ENCODE results near the gene DAP. TPM values are rescaled to one million over a fixed set of nuclear protein-coding genes. Genes with fewer than 3 reads are reported as not detected.
"Not testable (repeated sequence)": the region's sequence is repeated elsewhere in the genome, so short reads cannot be mapped to it uniquely, and the experiment has no call there.

DAP gene
- total RNA-seq, 1 donor from 2014 or later, result 129 TPM

DNA sequence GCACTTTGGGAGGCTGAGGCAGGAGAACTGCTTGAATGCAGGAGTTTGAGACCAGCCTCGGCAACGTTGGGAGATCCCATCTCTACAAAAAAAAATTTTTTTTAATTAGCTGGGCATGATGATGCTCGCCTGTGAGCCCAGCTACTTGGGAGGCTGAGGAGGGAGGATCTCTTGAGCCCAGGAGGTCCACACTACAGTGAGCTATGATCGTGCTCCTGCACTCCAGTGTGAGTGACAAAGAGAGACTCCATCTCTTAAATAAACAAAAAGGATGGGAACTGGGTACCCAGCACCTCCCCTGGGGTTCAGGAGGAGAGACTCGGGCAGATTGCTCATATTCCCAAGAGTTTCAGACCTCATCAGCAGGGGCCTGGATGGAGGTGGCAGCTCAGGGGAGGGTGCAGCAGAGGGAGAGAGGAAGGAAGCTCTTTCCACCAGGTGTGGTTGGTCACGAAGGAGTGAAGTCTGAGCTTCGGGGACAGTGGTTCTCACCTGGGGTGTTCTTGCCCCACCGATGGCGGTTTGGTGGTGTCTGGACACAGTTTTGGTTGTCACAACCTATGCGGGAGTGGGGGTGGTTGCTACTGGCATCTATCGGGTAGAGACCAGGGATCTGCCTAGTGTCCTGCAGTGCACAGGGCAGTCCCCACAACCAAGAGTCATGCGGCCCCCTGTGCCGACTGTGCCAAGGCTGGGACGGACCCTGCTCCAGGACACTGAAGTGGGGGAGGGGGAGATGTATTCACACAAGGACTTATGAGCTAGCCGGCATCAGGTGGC lies 124.5 kb downstream of the DAP start:
- DNase-seq (ENCODE audit: low spot score), result no peak
- ATAC-seq, result no peak

DNA sequence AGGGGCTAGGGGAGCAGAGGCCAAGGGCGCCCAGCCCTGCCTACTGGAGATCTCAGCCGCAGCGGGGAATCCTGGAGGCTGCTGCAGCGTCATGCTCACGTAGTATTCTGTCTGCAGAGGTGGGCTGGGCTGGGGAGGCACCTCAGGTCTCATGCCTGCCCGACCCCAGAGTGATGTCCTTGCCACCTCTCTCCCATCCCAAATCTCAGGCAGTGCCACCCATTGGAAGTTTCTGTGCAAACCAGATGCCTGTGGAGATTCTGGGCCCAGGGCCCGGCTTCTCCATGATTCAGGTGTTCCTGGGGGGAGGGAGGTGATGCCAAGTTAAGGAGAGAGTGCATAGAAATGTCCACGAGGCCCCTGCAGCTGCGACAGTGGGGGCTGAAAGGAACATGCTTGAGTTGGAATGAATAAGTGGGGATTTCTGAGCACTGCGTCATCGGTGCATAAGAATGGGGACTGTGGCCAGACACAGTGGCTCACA lies 125.1 kb downstream of the DAP start:
- ATAC-seq (no peak), DNase-seq (ENCODE audit: low spot score) (no peak)

DNA sequence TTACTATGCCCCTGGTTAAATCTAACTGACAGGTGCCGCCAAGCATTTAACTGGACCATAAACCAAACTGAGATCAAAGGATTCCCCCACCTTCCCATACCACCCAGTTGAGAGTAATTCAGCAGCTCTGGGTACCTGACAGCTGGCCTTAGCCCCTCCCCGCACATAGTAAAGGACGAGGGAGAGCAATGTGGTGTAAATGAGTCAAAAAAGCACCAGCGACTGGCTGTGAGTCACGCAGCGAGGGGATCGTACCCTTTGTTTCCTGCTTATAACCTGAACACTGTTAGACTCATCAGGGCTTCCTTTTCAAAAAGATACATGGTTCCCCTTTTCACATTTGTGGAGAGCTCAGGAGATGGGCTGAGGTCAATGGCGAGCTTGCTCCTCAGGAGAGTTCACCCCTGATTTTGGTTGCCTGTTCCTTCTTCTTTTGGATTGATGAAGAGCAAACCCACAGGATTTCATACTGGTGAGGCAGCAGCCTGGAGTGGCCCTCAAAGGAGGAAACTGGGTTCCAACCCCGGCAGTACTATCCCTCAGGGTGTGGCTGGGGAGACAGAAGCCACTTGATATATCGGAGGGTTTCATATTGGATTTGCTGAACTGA lies 125.7 kb downstream of the DAP start:
- DNase-seq (ENCODE audit: low spot score), result no peak
- ATAC-seq, result no peak

DNA sequence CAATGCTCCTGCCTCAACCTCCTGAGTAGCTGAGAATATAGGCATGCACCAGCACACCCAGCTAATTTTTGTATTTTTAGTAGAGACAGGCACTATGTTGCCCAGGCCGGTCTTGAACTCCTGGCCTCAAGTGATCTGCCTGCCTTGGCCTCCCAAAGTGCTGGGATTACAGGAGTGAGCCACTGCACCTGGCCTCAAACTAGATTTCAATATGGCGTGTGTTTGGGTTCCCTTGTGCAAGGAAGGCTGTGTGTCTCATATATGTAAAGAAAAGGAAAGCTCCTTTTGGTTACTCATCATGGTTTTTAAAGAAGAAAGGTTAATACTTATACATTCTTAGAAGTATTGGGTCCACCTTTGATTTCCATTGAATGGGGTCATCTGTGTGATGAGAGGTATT lies 126.5 kb downstream of the DAP start:
- DNase-seq (ENCODE audit: low spot score), result no peak
- ATAC-seq, result no peak

DNA sequence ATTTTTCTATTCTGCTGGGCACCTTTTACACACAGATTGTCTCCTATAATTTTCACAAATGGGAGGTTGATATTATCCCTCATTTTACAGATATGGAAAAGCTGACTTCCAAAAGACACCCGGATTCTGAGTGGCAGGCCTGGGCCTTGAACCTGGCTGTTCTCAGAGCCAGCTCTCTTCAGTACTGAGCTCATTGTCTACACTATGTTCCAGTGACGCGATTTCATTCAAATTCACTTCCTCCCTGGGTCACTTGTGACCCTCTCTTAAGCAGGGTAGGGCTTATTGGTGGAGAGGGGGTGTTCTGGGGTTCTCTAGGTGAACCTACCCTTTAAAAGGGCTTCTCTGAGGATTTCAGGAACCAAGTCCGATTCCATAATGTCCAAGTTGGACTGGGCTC lies 127.0 kb downstream of the DAP start:
- ATAC-seq (no peak), DNase-seq (ENCODE audit: low spot score) (no peak)

DNA sequence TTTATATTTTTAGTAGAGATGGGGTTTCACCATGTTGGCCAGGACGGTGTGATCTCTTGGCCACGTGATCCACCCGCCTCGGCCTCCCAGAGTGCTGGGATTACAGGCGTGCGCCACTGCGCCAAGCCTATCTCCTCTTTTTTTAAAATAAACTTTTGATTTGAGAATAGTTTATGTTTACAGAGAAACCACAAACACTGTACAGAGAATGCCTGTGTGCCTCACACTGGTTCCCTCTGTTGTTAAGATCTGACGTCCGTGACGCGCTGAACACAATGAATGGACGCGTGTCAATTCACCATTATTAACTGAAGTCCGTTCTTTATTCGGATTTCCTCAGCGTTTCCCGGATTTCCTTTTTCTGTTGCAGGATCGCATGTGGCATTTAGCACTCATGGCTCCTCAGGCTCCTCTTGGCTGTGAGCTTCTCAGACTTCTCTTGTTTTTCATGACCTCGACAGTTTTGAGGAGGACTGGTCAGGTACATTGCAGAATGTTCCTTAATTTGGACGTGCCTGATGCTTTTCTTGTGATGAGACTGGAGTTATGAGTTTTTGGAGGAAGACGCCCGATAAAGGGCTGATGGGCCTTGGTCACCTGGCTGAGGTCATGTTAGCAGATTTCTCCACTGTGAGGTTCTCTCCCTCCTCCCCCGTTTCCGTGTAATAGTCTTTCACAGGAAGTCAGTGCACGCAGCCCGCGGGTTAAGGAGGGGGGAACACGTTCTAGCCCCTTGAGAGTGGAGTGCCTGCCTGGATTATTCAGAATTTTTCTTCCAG lies 127.6 kb downstream of the DAP start:
- ATAC-seq, result no peak
- no peak for DNase-seq (ENCODE audit: low spot score)

DNA sequence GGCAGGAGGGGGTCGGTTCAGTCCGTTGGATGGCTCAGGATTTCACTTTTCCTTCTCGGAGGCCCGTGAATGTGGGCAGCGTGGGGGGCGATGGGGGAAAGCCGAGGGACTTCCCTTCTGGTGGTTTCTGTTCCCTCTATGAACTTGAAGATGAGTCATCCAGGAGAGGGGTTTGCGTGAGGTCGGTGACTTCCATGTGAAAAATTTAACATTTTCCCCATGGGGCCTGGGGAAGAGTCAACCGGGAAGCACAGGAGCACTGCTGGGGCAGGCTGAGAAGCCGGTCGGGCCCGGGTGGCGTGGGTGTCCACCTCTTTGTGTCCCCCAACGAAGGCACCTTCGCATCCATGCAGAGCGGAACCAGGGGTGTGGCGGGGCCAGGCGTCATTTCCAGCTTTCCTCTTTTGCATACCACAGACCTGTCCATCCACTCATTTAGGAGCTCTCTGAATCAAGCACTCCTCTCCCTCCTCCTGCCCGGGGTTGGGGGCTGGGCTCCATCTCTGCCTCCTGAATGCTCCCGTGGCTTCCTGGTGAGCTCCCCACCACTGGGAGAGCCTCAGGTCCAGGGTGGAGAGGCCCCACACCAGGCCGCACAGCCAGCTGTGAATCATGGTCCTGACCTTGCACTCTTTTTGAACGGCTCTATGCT lies 128.8 kb downstream of the DAP start:
- ATAC-seq (no peak), DNase-seq (ENCODE audit: low spot score) (no peak)

DNA sequence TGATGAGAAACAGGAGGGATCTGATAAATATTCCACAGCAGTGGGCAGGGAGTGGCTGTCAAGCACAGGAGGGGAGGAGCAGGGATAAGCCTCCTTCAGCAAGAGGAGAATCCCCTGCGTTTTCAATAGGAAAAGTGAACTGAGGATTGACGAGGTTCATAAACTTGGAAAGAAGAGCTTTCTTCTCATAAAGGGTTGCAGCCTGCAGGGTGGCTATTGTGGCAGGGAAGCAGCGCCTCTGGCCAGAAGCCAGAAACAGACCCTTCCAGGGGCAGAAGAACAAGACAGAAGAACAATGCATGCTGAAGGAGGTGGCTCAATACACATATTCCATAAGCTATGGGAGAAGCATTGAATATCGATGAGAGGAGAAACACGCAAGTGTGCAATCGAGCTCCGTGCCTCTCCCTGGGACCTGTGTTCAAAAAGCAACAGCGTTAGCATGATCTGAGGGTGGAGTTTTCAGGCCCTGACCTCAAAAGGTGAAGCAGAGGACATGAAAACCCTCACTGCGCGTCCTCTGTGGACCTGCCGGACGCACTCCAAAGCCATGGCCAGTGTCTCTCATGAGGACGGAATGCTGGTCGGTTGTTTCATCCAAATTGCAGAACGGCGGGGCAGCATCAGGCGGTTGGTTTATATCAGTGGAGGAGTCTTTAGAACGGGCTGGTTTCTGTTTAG lies 129.6 kb downstream of the DAP start:
- no peak for ATAC-seq
- DNase-seq (ENCODE audit: low spot score), result no peak

DNA sequence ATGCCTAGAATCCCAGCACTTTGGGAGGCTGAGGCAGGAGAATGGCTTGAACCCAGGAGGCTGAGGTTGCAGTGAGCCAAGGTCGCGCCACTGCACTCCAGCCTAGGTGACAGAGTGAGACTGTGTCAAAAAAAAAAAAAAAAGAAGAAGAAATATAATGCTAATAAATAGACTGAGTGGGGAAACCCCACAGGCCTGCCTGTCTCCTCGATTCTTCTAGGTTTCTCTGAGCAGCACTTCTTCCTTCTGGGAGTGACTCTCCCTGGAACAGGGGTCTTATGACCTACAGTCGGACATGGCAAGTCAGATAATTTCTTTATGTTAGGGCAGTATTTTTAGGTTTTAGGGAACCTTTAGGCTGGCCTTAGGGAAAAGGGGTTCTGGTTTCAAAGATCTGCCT lies 130.3 kb downstream of the DAP start:
- not testable (repeated sequence) for ATAC-seq; DNase-seq (ENCODE audit: low spot score)

DNA sequence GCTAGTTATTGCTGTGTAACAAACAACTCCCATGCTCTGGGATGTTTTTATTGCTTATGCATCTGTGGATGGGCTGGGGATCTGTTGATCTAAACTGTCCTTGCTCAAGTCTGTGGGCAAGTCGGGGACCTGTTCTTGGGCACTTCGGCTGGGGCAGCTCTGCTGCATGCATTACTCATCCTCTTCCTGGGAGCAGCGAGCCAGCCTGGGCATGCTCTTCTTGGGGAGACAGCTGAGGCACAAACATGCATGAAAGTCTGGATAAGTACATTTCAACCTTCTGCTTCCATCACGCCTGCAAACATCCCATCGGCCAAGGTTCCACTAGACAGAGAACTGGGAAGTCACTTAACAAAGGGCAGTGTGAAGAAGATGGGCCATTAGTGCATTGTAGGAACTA lies 130.9 kb downstream of the DAP start:
- DNase-seq (ENCODE audit: low spot score) (no peak), ATAC-seq (no peak)

DNA sequence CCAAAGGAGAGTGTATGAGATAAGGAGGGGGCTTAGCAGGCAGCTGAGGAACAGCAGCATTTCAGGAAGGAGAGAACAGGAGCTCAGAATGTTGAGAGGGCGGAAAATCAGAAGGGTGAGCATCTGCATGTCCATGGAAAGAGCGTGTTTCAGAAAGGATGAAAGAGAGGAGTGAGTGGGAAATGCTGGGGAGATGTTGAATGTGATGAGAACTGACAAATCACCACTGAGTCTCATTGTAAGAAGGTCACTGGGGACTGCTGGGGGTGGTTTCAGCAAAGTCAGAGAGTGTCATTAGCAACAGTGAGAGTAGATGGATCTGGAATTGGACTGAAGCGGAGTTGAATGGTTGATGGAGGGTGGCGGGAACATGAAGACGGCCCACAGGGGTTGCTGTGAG lies 131.4 kb downstream of the DAP start:
- DNase-seq (ENCODE audit: low spot score), result no peak
- ATAC-seq, result no peak

Other genes with a start within 250 kb of the DAP start
- gene ANKRD33B, start 197.2 kb downstream of the DAP start, total RNA-seq, result 0.45 TPM

Measured in left lobe of liver (tissue), 2 donors.